HG03342 (cell line): ENCODE data around the gene CR2.
"Not testable (repeated sequence)": the region's sequence is repeated elsewhere in the genome, so short reads cannot be mapped to it uniquely, and the experiment has no call there.

Experiments used
- ATAC-seq: cut with Tn5 transposase; IDR thresholded peaks from one replicate; pipeline ENCODE4 v1.9.1; 2021; ENCODE audit warnings: mild to moderate bottlenecking, moderate library complexity; ENCODE audit not compliant: unreplicated experiment

CR2 gene

DNA sequence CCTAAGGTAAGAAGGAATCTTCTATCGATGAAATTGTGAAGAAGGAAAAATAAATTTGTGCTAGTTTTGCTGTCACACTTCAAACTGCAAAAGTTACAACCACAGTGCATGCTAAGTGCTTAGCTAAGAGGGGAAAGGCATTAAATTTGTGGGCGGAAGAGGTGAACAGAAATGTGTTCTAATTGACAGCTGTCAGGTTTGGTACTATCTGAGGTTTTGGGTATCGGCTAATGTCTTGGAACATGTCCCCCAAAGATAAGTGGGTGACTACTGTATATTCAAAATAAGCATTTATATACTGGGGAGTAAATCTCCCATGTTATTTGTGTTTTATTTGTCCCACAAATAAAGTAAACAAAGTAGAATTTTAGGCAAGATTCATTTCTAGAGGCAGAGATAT is 49.8 kb downstream of the CR2 start:
- no peak for ATAC-seq

DNA sequence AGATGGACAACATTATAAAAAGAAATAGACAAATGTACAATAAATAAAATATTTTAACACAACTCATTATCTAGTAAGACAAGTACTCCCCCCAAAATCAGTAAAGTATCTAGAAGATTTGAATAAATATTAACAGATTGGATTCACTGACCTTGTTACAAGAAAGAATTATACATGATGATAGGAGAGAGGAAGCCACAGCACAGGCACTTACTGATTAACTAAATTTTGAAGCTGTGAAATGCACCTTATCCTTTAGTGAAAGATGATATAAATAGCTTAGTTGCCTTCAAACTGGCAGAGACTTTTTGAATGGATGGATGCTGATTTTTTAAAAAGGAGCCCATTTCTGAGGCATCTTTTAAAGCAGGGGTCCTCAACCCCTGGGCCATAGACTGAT is 50.3 kb downstream of the CR2 start:
- no peak for ATAC-seq

DNA sequence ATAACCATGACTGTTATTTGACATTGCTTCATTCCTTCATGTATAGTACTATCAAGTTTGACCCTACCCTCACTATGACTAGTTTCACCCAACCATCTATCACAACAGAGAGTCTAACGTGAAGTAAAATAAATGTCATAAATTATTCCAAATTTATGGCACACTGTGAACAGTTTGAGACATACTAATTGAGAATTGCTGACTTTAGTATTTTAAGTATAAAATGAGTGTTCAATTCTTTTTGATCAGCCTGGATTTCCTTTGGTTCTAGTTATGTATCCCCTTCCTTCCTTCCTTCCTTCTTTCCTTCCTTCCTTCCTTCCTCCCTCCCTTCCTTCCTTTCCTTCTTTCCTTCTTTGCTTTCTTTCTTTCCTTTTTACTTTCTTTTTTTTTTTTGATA is 56.3 kb downstream of the CR2 start:
- no peak for ATAC-seq

DNA sequence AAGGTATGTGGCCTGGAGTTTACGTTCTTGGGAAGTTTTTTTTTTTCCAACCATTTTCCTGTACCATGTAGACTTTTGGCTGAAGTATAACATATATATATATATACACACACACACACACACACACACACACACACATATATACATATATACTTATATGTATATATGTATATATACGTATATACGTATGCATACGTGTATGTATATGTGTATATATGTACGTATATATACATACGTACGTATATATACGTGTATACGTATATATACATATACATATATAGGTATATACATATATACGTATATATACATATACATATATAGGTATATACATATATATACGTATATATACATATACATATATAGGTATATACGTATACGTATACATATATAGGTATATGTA is 60.8 kb downstream of the CR2 start:
- ATAC-seq = no peak

DNA sequence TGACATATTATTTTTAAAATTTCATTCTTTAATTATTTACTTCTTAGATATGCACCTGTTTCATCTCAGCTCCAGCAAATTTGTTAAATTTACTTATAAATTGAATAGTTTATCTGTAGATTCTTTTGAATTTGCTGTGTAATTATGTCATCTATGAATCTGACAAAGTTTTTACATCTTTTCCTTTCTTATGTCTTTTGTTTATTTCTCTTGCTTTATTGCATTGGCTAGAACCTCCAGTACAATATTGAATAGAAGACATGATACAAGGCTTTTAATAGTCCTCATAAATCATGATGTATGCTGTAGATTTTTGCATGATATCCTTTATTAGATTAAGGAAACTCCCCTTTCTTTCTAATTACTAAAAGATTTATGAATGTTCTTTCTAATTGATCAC is 62.6 kb downstream of the CR2 start:
- ATAC-seq = no peak

DNA sequence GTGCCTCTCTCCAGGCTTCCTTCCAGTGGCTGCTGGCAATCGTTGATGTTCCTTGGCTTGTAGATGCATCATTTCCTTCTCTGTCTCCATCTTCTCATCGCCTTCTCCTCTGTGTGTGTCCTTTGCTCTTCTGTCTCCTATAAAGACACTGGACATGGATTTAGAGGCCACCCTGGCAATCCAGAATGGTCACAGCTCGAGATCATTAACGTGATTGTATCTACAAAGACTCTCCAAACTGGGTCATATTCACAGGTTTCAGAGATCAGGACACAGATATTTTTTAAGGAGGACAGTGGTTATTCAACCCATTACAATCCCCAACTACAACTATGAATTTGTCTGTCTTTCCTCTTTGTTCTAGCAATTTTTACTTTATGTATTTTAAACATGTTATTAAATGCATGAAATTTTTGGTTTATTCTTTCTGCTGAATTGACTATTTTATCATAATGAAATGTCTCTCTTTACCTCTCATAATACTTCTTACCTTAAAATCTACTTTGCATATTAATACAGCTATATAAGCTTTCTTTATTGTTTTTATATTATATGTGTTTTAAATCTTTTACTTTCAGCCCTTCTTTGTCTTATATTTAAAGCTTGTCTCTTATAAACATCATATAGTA is 64.6 kb downstream of the CR2 start:
- ATAC-seq = no peak

DNA sequence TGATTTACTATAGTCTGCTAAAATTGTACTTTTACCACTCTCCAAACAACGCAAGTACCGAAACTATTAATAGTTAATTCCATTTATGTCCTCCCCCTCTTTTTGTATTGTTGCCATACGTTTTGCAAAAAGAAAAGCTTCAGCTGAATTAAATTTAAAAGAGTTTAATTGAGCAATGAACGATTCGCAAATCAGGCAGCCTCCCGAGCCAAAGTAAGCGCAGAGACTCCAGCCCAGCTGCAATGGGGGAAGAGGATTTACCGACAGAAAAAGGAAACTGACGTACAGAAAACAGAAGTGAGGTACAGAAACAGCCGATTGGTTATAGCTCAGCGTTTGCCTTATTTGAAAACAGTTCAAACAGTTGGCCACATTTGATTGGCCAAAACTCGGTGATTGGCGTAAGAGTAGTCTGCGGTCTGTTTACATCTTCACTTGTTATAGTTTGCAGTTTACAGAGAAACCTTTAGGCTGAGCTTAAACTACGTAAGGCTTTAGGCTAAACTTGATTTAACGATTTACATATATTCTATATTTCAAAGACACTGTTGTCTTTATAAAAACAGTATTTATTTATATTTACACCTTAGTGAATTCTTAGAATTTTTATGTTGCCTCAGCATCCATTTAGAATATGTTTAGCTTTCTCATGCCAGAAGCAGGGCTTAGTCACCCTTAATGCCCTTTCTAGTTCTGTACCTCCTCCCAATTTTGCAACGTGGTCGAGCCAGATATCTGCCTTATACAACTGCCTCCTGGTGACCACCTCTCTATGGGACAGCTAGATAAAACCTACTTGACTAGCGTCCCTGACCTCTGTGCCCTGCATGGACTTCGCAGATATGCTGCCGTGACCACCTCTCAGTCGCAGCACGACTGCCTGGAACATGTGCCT is 65.6 kb downstream of the CR2 start:
- no peak for ATAC-seq

DNA sequence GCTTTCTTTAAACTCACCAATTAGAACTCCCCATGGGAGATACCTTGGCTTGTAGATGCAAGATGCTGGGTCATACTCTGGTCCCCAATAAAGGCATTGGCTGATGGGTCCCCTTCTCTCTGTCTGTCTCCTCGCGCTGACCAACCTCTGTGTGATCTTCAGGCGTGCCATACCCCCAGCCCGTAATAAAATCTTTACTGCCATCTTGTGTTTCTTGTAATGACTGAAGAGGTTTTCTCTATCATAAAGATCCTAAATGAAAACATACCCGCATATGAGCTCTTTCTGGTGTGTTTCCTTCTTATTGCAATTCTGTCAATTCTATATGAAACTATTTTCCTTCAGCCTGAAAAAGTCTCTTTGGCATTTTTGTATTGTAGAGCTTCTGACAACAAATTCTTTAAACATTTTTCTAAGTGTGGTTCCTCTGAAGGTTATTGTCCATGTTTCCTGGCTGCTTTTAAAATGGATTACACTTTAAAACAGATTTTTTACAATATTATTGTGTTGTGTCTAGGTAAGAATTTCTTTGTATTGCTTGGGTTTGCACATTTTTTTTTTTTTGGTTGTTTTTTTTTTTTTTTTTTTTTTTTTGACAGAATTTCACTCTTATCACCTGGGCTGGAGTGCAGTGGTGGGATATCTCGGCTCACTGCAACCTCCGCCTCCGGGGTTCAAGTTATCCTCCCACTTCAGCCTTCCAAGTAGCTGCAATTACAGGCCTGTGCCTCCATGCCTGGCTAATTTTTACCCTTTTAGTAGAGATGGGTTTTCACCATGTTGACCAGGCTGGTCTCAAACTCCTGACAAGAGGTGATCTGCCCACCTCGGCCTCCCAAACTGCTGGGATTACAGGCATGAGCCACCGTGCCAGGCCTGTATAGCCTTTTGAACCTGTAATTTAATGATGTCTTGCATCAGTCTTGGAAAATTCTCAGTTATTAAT is 66.5 kb downstream of the CR2 start:
- ATAC-seq = not testable (repeated sequence)

DNA sequence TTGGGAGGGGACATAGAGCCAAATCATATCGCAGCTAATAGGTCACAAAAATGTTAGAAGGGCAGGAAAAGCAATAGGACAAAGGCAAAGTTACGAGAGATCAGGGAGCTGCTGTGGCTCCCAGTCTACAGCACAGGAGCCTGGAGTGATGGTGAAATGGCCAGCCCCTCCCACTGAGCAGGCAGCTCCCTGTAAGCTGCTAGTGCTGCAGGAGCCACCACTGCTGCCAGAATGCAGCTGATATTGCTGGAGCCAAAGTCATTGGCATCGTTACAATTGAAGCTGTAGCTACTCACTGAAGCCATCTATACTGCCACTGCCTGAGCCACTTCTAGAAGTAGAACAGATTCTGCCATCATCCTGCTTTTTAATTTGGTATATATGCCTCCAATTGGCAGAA is 71.1 kb downstream of the CR2 start:
- not testable (repeated sequence) for ATAC-seq

DNA sequence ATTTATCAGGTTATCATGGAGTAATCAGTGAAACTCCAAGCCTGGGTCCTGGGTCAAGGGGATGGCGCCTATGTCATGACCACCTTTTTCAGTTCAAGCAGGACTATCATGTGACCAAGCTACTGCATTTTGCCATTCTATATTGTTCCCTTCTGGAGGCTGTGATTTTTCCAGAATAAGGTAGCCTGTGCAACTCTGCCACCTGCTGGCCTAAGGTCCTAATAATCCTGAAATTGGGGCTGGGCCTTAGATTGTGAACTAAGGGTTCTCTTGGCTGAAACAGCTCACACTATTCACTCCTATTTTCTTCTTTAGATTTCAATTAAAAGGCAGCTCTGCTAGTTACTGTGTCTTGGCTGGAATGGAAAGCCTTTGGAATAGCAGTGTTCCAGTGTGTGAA is 74.3 kb downstream of the CR2 start:
- ATAC-seq = not testable (repeated sequence)

DNA sequence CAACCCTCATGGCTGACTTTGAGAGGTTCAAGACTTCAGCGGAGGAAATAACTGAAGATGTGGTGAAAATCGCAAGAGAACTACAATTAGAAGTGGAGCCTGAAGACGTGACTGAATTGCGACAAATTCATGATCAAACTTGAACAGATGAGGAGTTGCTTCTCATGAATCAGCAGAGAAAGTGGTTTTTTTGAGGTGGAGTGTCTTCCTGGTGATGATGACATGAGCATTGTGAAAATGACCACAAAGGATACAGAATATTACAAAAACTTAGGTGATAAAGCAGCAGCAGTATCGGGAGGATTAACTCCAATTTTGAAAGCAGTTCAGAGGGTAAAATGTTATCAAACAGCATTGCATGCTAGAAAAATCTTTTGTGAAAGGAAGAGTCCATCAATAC is 82.1 kb downstream of the CR2 start:
- not testable (repeated sequence) for ATAC-seq
